ENCODE results near the gene EXOC6B. TPM values are rescaled to one million over a fixed set of nuclear protein-coding genes. Genes with fewer than 3 reads are reported as not detected.

The EXOC6B gene
- total and polyA plus RNA-seq, 12 donors, result 16.3 to 243 (median 144) TPM

DNA sequence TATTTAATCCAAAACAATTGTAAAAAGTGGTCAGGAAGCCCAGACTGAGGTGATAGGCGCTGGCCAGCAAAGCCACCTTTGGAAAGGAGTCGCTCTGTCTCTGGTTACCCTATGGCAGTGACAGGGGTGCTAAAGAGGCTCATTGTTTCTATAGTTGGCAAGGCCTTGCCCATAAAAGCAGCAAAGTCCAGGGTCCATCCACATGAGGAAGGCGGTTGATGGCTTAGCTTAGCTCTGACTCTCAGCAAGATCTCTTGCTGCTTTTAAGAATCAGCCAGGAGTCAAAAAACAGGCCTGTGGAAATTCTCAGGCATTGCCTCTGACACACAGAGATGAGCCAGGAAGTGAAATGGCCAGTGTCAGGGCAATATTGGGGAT lies 620.3 kb downstream of the EXOC6B start:
- peak in 6 of 8 donors; percentile 27 to 66 (median 40) for ATAC-seq
- Histone ChIP-seq H3K36me3 (no peaks in the 10 kb centered on the region), H3K9me3 (no peaks in the 10 kb centered on the region), H3K27ac (peak overlapping the region in 8 of 10 donors; percentile 3 to 71 (median 58)), H3K27me3 (no peaks in the 10 kb centered on the region), H3K4me3 (no peak overlapping the region), H3K4me1 (peaks cover 8 to 38% (median 32%) of the 10 kb centered on the region in 9 donors)
- intact Hi-C loops (cut with DNase I), result no loop called here
- no peak for DNase-seq
- WGBS, 2 donors, result 65 to 68% methylated on average over 3 of the region's 3 CpGs
- TF ChIP-seq, protein P1, sequence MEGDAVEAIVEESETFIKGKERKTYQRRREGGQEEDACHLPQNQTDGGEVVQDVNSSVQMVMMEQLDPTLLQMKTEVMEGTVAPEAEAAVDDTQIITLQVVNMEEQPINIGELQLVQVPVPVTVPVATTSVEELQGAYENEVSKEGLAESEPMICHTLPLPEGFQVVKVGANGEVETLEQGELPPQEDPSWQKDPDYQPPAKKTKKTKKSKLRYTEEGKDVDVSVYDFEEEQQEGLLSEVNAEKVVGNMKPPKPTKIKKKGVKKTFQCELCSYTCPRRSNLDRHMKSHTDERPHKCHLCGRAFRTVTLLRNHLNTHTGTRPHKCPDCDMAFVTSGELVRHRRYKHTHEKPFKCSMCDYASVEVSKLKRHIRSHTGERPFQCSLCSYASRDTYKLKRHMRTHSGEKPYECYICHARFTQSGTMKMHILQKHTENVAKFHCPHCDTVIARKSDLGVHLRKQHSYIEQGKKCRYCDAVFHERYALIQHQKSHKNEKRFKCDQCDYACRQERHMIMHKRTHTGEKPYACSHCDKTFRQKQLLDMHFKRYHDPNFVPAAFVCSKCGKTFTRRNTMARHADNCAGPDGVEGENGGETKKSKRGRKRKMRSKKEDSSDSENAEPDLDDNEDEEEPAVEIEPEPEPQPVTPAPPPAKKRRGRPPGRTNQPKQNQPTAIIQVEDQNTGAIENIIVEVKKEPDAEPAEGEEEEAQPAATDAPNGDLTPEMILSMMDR (IDR thresholded peaks at IDR 0.05), result no peak

DNA sequence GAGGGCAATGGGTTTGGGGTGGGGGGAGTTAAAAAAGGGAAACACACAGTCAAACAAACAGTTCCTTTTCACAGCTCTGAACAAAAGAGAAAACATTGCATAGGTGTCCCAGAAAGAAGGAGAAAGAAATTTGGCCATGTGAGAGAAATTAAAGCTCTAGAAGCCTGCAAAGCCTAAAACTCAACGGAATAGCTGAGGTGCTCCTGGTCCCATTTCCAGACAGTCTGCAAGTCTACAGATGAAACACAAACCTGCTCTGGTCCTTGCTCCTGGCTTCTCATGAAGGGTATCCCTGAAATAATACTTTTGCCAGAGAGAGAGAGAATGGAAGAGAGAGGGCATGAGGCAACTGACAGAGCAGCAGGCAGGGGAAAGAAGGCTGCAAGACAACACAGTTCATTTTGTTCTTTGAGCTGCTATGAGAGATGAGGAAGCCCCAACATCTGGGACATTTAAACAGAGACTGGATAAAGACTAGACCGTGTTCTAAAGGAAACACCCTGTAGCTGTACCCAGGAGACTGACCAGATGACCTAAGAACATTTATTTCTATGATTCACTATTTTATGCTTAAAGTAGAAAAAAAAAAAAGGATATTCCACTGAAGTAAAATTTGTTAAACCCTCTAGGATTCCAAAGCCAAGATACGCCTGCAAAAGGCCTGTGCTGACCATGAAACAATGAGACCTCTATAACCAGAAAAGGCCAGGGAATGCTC lies 620.9 kb downstream of the EXOC6B start:
- H3K4me1 ChIP-seq, result peaks cover 8 to 38% (median 32%) of the 10 kb centered on the region in 9 donors
- ATAC-seq, result peak; percentile 55 to 91 (median 87)
- intact Hi-C loops (cut with DNase I), result no loop called here
- H3K27ac ChIP-seq, result peak overlapping the region; percentile 11 to 71 (median 56)
- TF ChIP-seq, protein P1 (IDR thresholded peaks at IDR 0.05), result no peak
- H3K36me3 ChIP-seq, result no peaks in the 10 kb centered on the region
- no peaks in the 10 kb centered on the region for H3K27me3 ChIP-seq
- H3K9me3 ChIP-seq, result no peaks in the 10 kb centered on the region
- DNase-seq, result no peak
- 45 to 52% methylated on average over 3 of the region's 3 CpGs for WGBS, 2 donors
- H3K4me3 ChIP-seq, result no peak overlapping the region

DNA sequence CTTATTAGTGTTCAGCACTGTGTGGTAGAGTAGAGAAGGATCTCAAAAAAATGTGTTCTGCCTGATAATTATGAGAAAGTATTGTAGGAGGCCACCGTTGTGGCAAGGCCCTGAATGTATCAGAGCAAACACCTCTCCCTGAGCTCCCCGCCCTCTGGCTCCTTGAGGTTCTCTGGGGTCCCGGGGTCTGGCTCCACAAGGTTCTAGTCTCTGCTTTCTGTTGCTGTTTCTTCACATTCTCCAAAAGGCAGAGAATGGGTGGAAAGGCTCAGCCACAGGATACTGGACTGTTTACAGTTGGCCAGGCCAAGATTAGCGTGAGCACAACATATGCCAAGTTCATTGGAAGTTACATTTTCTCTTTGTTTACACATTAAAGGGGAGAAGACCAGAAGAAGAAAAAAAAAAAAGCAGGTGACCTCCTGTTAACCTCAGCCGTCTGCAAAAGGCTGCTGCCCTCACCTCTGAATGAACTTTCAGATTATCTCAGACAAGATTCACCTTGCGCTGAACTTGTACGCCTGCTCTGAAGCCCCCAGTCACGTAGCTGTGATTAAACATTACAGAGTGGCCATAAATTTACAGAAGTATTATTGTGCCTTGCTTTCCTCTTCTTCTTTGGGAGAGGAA lies 621.6 kb downstream of the EXOC6B start:
- H3K27me3 ChIP-seq, result no peaks in the 10 kb centered on the region
- ATAC-seq (peak in 7 of 8 donors; percentile 24 to 64 (median 48)), DNase-seq (no peak)

GRCh38 chr2:72198532-72199241 lies 627.1 kb downstream of the EXOC6B start:
- no peaks in the 10 kb centered on the region for H3K9me3 ChIP-seq
- peak in 5 of 8 donors; percentile 53 to 78 (median 62) for ATAC-seq
- 64 to 85% methylated on average over 2 of the region's 2 CpGs for WGBS, 2 donors

More for the DNA sequence above, 621.6 kb downstream of the EXOC6B start:
- no peaks in the 10 kb centered on the region for H3K36me3 ChIP-seq
- H3K4me3 ChIP-seq, result no peak overlapping the region
- intact Hi-C loops (cut with DNase I), result no loop called here
- TF ChIP-seq, protein P1 (IDR thresholded peaks at IDR 0.05), result no peak
- no peaks in the 10 kb centered on the region for H3K9me3 ChIP-seq
- WGBS, 2 donors, result 39 to 45% methylated on average over 8 of the region's 8 CpGs
- peaks cover 8 to 38% (median 32%) of the 10 kb centered on the region in 9 donors for H3K4me1 ChIP-seq
- peak overlapping the region; percentile 11 to 71 (median 50) for H3K27ac ChIP-seq

More at GRCh38 chr2:72198532-72199241, 627.1 kb downstream of the EXOC6B start:
- TF ChIP-seq, protein P1 (IDR thresholded peaks at IDR 0.05), result peak in 2 of 9 donors; percentile 7 to 11
- Histone ChIP-seq H3K4me1 (peaks cover 0 to 11% (median 3%) of the 10 kb centered on the region in 9 donors), H3K36me3 (no peaks in the 10 kb centered on the region), H3K4me3 (no peak overlapping the region), H3K27ac (no peak overlapping the region), H3K27me3 (no peaks in the 10 kb centered on the region)
- intact Hi-C loops (cut with DNase I), result no loop called here
- no peak for DNase-seq

Measured in heart right ventricle (tissue), 16 donors.